Suppressor macrophage (primary cell): Measurements from ENCODE around the gene KRT32.

Experiments
- DNase-seq, 4 experiments: peaks; one replicate each; pipeline ENCODE4 v3.0.0-alpha.2; 2020 to 2022
- total RNA-seq, 17 experiments: gene quantifications; one replicate each; lab custom pipeline; 2026; ENCODE audit warnings: mixed read lengths in 6 of 17, inconsistent platforms in 3 of 17; lab: John Stamatoyannopoulos, UW

Gene KRT32
- 0 to 0.33 (median 0) reads per million in 17 experiments for total RNA-seq

DNA sequence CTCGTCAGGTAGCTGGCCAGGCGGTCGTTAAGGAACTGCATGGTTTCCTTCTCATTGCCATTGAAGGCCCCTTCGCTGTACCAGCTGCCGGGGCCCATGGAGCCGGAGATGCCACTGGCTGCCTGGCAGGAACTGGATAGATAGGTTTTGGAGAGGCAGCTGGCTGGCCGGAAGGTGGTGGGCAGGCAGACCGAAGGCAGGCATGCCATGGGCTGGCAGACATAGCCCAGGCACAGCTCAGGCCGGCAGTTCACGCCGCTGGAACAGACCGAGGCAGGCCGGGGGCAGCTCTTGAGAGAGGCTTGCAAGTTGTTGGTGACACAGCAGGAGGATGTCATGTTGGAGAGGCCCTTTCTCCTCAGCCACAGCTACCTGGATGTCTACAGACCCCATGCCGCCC, at the start of gene KRT32:
KRT32 (minus strand) TSS at position 399 of the 400 bp plus-strand sequence; CDS start at position 338, 61 bp downstream.
- no peak for DNase-seq

DNA sequence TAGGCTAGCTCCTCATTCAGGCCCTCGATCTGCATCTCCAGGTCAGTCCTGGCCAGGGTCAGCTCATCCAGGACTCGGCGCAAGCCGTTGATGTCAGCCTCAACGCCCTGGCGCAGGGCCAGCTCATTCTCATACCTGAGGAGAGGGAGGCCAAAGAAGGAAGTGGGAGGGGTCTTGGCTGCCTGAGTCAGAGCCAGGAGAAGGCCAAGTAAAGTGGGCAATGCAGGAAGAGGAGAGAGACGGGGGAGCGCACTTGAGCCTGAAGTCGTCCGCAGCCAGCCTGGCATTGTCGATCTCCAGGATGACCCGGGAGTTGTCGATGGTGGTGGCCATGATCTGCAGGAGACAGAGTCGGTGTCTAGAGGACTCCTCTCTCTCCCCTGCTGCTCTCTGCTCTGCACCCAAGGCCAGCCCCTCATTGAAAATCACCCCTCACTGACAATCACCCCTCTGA, 49.7 kb upstream of the KRT32 start:
- DNase-seq: no peak

DNA sequence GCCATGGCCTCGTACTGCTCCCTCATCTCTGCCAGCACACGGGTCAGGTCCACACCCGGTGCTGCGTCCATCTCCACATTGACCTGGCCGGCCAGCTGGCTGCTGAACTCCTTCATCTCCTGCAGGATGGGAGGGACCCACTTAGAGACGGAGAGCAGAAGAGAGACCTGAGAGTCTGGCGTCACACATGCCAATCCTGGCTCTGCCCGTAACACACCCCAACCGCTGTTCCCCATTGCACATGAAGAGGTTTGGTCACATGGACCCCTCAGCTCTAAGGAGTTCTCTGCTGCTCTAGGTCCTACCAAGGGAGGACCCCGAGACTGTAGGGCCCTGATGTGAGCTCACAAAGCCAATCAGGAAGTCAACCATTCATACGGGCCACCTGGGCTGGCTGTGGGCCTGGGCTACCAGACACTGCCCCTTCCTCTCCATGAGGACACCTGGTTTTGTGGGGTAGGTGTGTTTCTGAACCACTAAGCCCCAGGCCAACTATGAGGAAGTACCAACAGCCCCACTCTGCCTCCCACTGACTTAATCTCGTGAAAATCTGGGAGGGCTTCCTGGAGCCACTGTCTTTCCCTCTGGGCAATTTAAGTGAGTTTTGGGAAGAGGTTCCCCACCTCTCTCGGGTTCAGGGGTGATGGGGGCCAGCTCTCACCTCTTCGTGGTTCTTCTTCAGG, 49.1 kb upstream of the KRT32 start:
- DNase-seq: no peak

DNA sequence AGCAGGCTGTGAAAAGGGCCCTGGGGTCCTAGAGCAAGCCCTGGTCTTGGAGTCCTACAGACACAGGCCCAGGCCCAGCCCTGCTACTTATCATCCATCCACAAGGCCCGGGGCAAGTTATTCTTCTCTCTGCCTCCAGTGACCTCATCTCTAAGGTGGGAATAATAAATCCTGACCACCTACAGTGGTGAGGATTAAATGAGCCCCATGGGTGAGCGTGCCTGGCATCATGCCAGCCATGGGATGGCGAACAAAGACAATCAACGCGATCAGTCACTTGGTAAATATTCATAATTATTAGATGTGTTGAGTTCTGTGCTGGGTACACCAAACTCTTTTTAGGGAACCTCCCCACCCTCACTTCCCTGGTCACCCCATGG, 46.0 kb upstream of the KRT32 start:
- DNase-seq: no peak

DNA sequence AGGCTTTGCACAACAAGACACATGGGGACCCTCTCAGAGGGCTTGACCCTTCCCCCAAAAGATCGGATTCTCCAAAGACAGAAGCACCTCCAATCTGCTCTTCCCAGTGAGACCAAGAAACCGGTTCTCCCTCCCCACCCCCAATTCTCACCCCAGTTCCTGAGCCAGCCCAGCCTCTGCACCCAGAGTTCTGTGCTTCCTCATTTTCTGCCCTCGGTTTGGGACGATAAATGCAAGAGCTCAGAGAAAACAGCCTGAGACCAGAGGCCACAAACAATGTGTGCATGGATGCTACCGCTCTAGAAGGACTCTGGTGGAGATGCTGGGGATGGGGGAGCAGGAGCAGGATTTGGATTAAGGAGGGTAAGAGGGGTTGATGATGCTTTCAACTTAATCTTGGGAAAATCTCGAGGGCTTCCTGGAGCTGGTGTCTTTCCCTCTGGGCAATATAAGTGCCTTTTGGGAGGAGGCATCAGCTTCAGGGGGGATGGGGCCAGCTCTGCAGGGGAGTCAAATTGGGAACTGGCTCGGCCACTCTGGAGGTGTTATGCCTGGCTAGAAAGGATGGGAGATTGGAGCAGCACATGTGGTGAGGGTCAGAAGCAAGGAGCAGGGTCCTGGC, 45.5 kb upstream of the KRT32 start:
- DNase-seq: peak; percentile 49 to 69 (median 61)

DNA sequence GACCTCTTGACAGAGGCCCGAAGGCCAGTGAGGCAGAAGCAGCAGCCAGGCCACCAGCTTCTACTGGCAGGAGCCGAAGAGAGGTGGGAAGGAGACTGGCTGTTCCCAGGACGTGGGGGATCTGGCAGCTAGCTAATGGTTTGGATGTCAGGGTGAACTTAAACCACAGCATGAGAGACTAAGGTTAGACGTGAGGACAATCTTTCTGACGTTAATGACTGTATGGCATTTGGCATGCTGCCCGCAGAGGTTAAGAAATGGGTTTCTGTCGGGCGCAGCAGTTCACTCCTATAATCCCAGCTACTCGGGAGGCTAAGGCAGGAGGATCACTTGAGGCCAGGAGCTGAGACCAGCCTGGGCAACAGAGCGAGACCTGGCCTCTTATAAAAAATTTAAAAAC, 44.5 kb upstream of the KRT32 start:
- DNase-seq: no peak

DNA sequence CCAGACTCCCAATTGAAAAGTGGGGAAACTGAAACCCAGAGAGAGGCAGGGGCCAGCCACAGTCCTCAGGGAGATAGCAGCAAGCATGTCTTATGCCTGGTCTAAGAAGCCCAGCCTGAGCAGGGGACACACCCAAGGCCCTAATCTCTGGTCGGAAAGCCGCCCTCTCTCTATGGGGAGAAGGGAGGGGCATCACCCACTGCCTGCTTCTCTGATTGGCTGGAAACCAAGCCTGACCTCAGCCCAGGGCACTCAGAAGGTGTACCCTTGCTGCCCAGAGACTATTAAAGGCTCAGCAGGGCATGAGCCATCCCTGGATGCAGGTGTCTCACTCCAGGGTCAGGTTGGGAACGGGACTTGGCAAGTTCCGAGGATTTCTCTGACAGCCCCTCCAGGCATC, 43.9 kb upstream of the KRT32 start:
- no peak for DNase-seq

DNA sequence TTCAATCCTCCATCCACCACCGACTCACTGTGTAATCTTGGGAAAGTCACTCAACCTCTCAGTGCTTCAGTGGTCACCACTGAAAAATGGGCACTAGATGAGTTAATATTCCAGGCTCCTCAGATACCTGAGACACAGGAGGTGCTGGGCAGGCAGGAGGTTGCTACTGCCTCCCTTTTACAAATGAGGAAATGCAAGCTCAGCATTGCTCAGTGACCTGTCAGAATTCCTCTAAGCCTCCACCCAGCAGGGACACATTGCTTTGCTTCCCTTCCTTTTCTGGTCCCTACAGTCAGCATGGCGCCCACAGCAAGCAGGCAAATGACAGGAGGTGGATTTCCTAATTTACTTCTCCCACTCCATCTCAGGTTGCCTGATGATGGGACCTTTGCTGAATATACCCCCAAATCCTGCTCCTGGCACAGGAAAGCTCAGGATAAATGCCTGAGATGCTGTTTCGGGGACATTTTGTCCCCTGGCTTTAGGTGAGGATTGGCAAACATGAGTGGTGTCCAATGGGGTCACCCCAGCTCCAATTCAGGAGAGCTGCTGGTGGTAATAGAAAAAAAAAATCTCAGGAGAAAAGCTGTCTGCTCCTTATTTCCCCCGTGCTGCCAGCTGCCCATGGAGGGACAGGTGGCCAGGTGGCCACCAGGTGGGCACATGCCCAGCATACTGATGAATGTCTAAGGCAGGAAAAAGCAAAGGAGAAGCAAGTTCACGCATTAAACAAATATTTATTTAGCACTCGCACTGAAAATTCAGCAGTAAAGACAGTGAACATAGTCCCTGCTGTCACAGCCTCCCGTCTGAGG, 43.3 kb upstream of the KRT32 start:
- no peak for DNase-seq

DNA sequence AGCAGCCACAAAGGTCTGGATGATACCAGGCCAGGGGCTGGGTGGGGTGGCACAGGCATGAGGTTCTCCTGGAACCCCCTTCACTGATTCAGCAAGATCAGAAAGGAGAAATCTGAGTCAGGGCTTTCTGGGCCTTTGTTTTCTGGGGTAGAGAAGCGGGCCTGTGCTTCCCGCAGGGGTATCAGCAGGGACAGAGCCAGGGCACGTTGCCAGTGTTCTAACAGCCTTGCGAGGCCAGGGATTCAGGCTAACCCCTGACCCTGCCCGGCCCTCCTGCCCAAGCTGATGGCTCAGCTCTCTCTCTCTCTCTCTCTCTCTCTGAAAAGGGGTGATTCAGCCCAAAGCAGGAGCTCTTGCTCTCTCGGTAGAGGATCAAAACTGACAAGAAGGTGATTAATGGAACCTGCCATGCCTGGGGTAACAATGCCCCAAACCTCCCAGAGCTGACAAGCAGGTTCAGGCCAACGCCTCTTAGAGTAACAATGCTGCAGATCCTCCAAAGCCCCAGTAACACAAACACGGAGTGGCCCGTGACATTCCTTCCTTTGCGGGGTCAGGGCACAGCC, 40.2 kb upstream of the KRT32 start:
- no peak for DNase-seq

DNA sequence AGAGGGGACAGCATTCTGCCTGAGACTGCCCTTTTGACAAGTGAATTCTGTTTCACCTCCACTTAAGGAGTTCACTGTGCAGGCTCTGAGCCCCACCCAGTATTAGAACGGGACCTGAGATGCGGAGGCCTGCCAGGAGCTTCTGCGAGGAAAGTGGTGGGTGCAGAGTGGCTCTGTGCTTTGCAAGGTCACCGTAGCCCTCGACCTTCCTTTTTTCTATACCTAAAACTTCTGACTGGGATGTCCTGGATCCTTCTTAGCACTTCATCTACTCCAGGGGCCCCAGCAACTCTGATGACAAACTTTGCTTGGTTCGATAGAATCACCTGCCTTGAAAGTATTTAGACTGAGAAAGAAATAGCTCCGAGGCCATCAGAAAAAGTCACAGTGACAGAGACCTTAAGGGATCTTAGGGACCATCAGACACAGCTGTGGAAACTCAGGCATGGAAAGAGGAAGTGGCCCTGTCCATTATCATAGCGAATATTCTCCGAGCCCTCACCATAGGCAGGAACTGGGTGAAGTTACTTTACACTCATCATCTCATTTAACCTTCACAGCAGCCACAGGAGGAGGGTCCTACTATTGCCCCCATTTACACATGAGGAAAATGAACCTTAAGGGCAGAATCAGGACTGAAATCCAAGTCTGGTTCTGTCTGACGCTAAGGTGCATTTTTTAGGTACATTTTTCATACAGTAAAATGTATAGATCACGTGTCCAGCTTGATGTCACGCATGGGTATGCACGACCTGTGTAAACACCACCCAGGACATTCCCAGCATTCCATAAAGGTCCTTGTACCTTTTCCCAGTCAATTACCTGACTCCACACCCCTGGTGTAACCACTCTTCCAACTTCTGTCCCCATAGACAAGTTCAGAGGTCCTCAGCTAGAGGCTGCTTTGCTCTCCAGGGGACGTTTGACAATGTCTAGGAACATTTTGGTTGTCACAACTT, 38.9 kb upstream of the KRT32 start:
- peak; percentile 41 to 69 (median 58) for DNase-seq

DNA sequence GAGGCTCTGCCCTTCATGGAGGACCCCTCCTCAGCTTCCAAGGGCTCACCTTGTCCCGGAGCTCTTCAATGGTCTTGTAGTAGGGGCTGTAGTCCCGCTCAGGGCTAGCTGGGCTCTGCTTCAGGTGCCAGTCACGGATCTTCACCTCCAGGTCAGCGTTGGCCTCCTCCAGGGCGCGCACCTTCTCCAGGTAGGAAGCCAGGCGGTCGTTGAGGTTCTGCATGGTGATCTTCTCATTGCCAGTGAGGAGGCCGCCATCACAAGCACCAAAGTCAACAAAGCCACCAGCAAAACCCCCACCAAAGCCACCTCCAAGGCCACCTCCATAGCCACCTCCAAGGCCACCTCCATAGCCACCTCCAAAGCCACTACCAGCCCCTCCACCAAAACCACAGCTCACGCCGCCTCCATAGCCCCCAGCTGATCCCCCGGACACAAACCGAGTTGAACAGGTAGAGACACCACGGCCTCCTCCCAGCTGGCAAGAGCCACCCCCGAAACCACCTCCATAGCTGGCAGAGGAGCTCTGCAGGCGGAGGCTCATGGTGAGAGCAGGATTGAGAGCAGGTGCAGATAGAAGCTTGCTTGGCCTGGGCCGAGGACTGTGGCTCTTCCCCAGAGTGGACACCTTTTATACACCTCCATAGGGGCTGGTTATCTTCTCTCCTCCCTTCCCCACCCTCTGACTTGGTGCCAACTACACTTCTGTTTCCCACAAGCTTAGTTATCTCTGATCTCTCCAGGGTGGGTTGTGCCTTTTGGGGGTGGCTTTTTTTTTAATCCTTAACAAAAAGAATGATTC, 38.0 kb upstream of the KRT32 start, which contains the start of gene KRT13:
KRT13 (minus strand) TSS at position 606 of the 802 bp plus-strand sequence; CDS start at position 544, 62 bp downstream.
- DNase-seq: no peak

DNA sequence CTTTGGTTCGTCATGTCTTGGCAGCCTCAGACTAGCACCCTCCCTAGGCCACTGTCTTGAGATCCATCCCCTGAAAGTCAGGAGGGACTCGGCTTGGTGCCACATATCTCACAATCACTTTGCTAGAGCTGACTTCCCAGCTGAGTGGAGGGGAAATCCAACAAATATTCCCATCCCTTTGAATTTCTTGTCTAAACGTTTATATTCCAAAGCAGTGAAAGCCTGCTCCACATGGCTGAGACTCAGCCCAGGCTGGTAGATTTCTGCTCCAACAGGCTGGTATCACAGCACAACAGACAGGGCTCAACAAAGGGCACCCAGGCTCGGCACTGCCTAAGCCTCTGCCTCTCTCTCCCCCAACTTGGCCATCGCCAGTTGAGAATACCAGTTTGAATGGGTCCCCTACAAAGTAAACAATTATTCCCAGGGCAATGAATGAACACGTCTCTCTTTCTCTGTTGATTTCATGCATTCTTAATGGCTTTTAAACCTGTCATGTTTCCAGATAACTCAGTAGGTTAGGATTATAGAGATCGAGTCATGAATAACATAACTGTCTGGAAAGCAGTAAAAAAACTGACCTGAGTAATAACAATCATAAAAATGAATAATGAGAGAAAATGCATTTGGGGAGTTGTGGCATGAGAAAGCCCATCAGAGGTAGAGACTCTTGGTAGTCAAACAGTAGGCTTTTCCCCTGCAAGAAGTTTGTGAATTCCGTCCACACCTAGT, 37.2 kb upstream of the KRT32 start:
- no peak for DNase-seq

DNA sequence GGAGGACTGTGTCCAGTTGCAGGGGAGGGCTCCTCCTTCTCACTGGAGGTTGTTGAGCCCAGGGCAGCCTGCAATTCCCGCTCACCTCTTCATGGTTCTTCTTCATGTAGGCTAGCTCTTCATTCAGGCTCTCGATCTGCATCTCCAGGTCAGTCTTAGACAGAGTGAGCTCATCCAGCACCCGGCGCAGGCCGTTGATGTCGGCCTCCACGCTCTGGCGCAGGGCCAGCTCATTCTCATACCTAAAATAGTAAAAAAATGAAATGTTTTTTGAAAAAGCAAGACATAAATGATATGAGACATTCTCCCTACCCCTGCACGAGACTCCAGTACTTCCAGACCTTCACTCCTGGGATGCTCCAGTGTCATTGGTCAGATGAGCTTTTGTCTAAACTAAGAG, 36.0 kb upstream of the KRT32 start:
- no peak for DNase-seq

DNA sequence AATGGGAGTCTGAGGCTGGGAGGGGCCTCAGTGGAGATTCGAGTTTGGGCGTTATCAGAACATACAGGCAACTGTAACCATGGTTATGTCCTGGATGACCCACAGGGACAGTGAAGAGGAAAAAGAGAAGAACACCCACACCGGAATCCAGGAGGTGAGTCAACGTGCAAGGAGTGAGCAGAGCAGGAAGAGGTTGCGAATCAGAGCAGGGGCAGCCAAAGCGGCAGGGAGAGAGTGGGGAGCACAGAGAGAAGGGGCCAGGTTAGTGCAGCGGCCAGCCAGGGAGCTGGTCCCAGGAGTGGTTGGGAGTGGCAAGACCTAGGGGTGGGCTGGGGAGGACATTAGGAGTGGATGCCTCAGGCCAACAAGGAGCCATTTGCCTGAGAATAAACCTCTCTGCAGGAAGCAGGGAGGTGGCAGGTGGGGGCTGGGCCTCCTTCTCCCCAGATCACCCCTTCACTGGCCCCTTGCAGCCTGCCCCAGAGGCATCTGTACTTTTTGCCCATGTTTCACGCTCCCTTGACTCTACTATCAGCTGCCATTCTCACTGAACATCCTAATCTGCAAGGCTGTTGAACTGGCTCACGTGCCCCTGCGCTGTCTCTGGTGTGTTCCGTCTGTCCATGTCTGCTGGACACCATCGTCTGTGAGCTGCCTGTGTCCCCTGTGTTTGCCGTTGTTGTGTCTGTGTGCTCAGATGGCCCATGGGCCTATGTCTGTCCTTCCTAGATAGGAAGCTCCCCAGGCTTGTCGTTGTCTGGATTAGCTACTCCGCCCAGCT, 33.1 kb upstream of the KRT32 start:
- DNase-seq: peak; percentile 29 to 66 (median 56)

DNA sequence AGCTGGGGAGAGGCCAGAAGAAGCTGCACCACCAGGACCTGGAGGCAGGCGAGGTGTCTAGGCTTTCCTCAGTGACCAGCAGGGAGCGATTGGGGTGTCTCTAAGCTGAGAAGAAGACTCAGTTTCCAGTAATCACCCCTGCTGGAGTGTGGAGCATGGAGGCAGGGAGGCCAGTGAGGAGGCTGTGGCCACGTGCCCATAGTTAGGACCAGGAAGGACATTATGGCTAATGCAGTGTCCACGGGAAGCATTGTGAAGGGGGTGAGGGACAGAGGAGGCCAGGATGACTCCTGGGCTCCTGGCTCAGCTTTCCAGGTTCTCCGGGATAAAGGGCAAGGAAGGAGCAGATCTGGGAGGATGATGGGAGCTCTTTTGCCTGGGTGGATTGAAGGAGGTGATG, 32.5 kb upstream of the KRT32 start:
- no peak for DNase-seq

DNA sequence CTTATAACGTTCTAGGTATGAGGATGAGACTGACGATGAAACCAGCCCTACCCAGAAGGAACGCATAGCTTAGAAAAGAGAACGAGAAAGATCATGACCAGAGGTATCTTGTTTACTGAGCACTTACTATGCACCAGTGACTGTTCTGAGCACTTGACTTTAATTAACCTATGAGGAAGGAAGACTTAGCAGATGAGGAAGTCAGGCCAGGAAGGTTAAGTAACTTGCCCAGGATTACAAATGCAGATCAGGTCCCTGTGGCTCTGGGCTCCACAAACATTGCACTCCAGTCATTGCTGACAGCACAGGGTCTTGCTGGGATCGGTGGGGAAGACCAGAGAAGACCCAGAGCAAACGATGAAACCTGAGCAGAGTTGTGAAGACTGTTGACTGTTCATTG, 31.1 kb upstream of the KRT32 start:
- peak; percentile 68 to 86 (median 80) for DNase-seq

DNA sequence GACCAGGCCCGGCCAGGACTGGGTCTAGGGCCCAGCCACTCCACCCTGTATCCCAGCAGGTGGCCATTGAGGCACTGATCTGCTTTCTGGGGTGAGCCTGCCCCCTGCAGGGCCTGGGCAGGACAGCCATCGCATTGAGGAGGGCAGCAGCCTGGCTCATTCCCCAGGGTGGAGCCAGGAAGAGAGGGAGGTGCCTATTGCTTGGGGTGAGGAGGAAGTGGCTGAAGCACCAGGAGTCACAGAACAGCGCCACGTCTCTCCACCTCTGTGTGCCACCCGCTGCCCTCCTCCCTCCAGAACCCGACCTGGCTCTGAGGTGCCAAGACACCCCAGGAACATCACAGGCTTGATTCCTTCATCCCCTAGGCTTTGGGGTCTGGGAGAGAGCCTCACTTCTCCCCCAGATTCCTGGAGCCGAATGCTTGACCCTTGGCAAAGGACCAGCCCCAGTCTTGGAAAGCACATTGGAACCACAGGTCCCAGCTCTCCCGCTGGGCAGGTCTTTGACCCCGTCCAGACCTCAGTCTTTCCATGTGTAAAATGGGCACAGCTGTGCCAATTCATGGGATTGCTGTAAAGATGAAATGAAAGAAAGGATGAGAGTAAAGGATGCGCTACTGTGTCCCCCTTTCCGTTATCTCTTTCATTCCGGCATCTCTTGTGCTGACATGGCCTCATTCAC, 29.8 kb upstream of the KRT32 start:
- DNase-seq: peak; percentile 88 to 94 (median 94)

DNA sequence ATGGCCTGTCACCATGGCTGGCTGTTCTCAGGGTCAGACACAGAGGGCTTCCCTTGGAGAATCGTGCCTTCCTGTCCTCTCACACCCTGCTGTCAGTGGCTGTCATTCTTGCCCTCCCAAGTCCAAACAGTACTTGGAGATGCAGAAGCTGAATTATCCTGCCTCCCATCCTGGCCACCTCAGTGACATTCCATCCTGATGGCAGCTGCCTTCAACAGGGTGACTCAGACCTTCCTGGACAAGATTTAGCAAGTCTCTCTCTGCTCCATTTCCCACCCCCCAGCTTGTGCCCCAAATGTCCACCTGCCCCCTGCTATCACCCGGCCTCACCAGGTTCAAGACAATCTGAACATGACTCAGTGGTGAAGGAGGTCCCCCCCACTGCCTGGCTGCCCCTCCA, 27.3 kb upstream of the KRT32 start:
- no peak for DNase-seq

DNA sequence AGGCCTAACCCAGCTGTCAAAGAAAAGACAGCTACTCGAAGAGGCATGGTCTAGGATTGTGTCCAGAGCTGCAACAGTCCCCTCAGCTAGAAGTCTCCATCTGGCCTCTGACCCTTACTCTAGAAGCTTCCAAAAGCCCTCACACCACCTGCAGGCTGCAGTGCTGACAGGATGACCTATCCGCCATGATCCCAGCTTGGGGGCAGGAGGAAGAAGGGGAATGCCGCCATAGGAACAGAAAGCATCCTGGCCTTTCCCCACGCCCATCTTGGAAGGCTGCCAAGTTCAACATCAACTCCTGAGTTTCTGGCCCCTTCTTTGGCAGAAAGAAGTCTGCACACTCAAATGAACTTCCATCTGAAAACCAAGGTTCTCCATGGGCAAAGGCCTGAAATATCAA, 25.6 kb upstream of the KRT32 start:
- peak; percentile 29 to 65 (median 46) for DNase-seq
